ENCODE measurements around the gene RGMB.
A peak's percentile ranks its signal among the peaks of the same experiment; 100 is the strongest.

RGMB gene

DNA sequence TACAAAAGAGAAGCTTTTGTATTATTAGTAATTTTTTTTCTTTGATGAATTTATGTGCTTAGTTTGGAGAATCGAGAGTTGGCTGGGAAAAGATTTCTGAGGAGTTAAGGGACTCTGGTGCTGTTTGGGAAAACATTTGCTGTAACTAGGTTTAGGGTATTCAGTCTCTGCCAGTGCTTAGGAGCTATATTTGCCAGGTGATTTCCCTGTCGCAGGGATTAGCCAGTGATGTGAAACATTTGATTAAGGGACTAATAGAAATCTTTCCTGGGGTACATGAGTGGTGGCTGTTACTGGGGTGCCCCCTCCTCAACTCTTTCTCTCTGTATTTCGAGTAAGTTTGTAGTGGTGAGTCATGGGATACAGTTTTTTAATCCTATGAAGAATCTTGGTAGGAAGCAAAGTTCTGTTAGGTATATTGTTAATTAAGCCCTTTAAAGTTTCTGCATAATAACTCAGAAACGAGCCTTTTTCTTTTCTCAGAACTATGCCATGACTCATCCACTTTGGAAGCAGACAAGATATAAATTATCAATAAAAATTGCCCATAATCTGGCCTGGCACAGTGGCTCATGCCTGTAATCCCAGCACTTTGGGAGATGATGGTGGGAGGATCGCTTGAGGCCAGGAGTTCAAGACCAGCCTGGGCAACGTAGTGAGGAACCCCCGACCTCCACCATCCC, 18.6 kb downstream of the RGMB start:
- ChIA-PET POLR2A (interaction anchor here (1.0 kb wide), 1 partner anchor 19 kb away, joined by 4 read pairs; no protein-coding TSS in a partner anchor), CTCF (interaction anchor here (1.2 kb wide), 1 partner anchor 23 kb away, joined by 4 read pairs; no protein-coding TSS in a partner anchor)
- Histone ChIP-seq H3K4me3 (ENCODE audit: low read depth, low read length) (no peak overlapping the region), H3K36me3 (ENCODE audit: control insufficient read depth in 2 of 2, insufficient read depth in 1 of 2, low read length in 2 of 2) (peaks cover 5 to 19% of the 10 kb centered on the region in 2 experiments; a peak in 2 of 3 replicates), H3K4me1 (ENCODE audit: control insufficient read depth, insufficient read depth, low read length) (peaks cover 14% of the 10 kb centered on the region), H3K9me3 (ENCODE audit: control insufficient read depth, insufficient read depth, low read depth, low read length) (no peaks in the 10 kb centered on the region), H3K27ac (ENCODE audit: extremely low read depth, low read depth, low read length) (no peak overlapping the region)
- TF ChIP-seq ZNF660 (tag by site-specific recombination; IDR thresholded peaks at IDR 0.05) (no peak), ZNF701 (tag by site-specific recombination; IDR thresholded peaks at IDR 0.05) (no peak), AEBP2 (tag by site-specific recombination; IDR thresholded peaks at IDR 0.05; ENCODE audit: borderline replicate concordance) (no peak), ZNF624 (tag by site-specific recombination; IDR thresholded peaks at IDR 0.05) (no peak), TCF7L2 (IDR thresholded peaks at IDR 0.05; ENCODE audit: borderline replicate concordance, low read depth, low read length) (no peak), ZNF10 (tag by site-specific recombination; IDR thresholded peaks at IDR 0.05) (no peak), ZNF146 (tag by site-specific recombination; IDR thresholded peaks at IDR 0.05) (no peak), ZNF76 (tag by site-specific recombination; IDR thresholded peaks at IDR 0.05; ENCODE audit: borderline replicate concordance, low read depth) (no peak)
- TF ChIP-seq, protein P1, sequence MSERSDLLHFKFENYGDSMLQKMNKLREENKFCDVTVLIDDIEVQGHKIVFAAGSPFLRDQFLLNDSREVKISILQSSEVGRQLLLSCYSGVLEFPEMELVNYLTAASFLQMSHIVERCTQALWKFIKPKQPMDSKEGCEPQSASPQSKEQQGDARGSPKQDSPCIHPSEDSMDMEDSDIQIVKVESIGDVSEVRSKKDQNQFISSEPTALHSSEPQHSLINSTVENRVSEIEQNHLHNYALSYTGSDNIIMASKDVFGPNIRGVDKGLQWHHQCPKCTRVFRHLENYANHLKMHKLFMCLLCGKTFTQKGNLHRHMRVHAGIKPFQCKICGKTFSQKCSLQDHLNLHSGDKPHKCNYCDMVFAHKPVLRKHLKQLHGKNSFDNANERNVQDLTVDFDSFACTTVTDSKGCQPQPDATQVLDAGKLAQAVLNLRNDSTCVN (tag by site-specific recombination; optimal IDR thresholded peaks at IDR 0.05): no peak
- TF ChIP-seq, protein P2, sequence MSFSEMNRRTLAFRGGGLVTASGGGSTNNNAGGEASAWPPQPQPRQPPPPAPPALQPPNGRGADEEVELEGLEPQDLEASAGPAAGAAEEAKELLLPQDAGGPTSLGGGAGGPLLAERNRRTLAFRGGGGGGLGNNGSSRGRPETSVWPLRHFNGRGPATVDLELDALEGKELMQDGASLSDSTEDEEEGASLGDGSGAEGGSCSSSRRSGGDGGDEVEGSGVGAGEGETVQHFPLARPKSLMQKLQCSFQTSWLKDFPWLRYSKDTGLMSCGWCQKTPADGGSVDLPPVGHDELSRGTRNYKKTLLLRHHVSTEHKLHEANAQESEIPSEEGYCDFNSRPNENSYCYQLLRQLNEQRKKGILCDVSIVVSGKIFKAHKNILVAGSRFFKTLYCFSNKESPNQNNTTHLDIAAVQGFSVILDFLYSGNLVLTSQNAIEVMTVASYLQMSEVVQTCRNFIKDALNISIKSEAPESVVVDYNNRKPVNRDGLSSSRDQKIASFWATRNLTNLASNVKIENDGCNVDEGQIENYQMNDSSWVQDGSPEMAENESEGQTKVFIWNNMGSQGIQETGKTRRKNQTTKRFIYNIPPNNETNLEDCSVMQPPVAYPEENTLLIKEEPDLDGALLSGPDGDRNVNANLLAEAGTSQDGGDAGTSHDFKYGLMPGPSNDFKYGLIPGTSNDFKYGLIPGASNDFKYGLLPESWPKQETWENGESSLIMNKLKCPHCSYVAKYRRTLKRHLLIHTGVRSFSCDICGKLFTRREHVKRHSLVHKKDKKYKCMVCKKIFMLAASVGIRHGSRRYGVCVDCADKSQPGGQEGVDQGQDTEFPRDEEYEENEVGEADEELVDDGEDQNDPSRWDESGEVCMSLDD (tag by site-specific recombination; IDR thresholded peaks at IDR 0.05): no peak

GRCh38 chr5:98793223-98793622, 19.8 kb downstream of the RGMB start:
- POLR2A ChIA-PET: no interaction called here
- H3K4me3 ChIP-seq (ENCODE audit: low read depth, low read length): no peak overlapping the region
- H3K27ac ChIP-seq (ENCODE audit: extremely low read depth, low read depth, low read length): no peak overlapping the region
- no peaks in the 10 kb centered on the region for H3K9me3 ChIP-seq (ENCODE audit: control insufficient read depth, insufficient read depth, low read depth, low read length)
- TF ChIP-seq ZNF202 (tag by site-specific recombination; IDR thresholded peaks at IDR 0.05; ENCODE audit: borderline replicate concordance): peak; percentile 66; the same call in 1 of the 2 replicates
- TF ChIP-seq, protein P3, sequence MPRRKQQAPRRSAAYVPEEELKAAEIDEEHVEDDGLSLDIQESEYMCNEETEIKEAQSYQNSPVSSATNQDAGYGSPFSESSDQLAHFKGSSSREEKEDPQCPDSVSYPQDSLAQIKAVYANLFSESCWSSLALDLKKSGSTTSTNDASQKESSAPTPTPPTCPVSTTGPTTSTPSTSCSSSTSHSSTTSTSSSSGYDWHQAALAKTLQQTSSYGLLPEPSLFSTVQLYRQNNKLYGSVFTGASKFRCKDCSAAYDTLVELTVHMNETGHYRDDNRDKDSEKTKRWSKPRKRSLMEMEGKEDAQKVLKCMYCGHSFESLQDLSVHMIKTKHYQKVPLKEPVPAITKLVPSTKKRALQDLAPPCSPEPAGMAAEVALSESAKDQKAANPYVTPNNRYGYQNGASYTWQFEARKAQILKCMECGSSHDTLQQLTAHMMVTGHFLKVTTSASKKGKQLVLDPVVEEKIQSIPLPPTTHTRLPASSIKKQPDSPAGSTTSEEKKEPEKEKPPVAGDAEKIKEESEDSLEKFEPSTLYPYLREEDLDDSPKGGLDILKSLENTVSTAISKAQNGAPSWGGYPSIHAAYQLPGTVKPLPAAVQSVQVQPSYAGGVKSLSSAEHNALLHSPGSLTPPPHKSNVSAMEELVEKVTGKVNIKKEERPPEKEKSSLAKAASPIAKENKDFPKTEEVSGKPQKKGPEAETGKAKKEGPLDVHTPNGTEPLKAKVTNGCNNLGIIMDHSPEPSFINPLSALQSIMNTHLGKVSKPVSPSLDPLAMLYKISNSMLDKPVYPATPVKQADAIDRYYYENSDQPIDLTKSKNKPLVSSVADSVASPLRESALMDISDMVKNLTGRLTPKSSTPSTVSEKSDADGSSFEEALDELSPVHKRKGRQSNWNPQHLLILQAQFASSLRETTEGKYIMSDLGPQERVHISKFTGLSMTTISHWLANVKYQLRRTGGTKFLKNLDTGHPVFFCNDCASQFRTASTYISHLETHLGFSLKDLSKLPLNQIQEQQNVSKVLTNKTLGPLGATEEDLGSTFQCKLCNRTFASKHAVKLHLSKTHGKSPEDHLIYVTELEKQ (tag by site-specific recombination; IDR thresholded peaks at IDR 0.05; ENCODE audit: borderline replicate concordance): no peak
- TF ChIP-seq SP2 (tag by site-specific recombination; IDR thresholded peaks at IDR 0.05): no peak
- TF ChIP-seq GFI1B (tag by site-specific recombination; IDR thresholded peaks at IDR 0.05): no peak
- peaks cover under 1 to 8% of the 10 kb centered on the region in 2 experiments; a peak in 2 of 3 replicates for H3K36me3 ChIP-seq (ENCODE audit: control insufficient read depth in 2 of 2, insufficient read depth in 1 of 2, low read length in 2 of 2)
- H3K4me1 ChIP-seq (ENCODE audit: control insufficient read depth, insufficient read depth, low read length): peaks cover 14% of the 10 kb centered on the region
- CTCF ChIA-PET: no interaction called here

All from HEK293 (cell line).